GM10248 (cell line): ENCODE measurements around the gene FBXW11.

ENCODE experiments used
- CTCF ChIA-PET: fragments of 300-600 bp; sonication (Branson Sonifier 250); formaldehyde crosslinking; extraction: SDS; loops from one replicate; lab custom pipeline; 2021; ENCODE audit warnings: antibody characterized with exemption; lab: Yijun Ruan, JAX
- POLR2A ChIA-PET: fragments of 350-650 bp; sonication (Branson Sonifier 250); formaldehyde crosslinking; extraction: SDS; loops from one replicate; lab custom pipeline; 2020; ENCODE audit warnings: antibody characterized with exemption; lab: Yijun Ruan, JAX
- DNase-seq: peaks from one replicate; pipeline ENCODE4 v3.0.0; 2012; ENCODE audit errors: extremely low spot score
- TF ChIP-seq, protein P1 (sequence below): IDR thresholded peaks from 2 replicates; pipeline ENCODE4 v1.5.1; 2012; ENCODE audit warnings: mild to moderate bottlenecking, low read depth; ENCODE audit errors: extremely low read depth, missing control alignments, control extremely low read depth

Gene FBXW11

DNA sequence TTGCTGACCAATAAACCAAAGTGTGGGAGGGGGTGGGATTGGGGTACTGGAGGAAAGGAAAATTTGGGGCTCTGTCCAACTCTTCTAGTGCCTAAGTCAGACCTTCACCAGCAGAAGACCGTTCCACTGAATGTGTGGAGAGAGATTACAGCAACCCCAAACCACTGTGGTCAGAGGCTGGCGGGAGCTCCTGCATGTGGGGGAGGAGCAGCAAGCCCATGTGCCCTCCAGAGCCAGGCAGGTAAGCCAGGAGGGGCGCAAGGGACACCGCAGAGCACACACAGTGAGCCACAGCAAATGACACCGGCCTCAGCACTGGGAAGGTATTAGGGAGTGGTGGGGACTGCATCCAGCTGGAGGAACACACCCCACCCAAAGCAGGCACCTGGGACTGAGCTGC lies 158.0 kb downstream of the FBXW11 start:
- no peak for DNase-seq
- ChIA-PET POLR2A (no interaction called here), CTCF (interaction anchor here (1.0 to 2.5 kb wide), 2 partner anchors 7 to 10 kb away, joined by 3 to 6 read pairs; no protein-coding TSS in a partner anchor)
- TF ChIP-seq, protein P1, sequence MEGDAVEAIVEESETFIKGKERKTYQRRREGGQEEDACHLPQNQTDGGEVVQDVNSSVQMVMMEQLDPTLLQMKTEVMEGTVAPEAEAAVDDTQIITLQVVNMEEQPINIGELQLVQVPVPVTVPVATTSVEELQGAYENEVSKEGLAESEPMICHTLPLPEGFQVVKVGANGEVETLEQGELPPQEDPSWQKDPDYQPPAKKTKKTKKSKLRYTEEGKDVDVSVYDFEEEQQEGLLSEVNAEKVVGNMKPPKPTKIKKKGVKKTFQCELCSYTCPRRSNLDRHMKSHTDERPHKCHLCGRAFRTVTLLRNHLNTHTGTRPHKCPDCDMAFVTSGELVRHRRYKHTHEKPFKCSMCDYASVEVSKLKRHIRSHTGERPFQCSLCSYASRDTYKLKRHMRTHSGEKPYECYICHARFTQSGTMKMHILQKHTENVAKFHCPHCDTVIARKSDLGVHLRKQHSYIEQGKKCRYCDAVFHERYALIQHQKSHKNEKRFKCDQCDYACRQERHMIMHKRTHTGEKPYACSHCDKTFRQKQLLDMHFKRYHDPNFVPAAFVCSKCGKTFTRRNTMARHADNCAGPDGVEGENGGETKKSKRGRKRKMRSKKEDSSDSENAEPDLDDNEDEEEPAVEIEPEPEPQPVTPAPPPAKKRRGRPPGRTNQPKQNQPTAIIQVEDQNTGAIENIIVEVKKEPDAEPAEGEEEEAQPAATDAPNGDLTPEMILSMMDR, result no peak

DNA sequence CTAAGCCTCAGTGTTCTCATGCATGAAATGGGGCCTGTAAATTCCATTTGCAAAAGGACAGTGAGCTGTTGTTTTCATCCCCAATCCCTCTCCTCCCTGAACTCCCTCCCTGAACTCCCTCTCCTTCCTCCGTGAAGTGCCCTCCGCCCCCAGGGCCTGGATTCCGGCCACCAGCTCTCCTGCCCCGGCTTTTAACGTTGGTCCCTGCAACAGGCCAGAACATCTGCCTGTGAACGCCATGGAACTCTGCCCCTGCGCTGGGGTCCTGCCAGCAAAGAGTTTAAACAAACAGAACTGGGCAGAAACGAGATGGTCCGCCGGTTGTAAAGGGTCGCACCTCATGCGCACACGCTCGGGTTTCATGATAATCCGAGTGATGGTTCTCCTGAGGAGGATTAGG lies 158.4 kb downstream of the FBXW11 start:
- TF ChIP-seq, protein P1, result no peak
- ChIA-PET CTCF (interaction anchor here (2.5 kb wide), 1 partner anchor 8 kb away, joined by 6 read pairs; no protein-coding TSS in a partner anchor), POLR2A (no interaction called here)
- no peak for DNase-seq

DNA sequence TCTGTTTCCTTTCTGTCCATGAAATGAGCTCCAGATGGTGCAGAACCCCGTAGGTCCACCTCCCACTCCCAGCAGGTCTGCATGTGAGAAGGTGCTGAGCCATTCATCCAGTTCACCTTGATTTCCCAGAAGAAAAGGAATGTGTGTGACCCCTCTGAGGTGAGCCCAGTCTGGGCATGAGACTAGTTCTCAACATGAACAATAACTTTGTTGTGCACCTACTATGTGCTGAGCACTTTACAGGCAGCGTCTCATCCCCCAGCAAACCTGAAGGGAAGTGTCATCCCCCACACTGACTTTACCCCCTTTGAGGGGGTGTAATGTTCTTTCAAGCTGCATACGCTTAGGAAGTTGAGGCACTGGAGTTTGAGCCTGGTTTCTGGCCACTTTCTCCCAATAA lies 159.4 kb downstream of the FBXW11 start:
- TF ChIP-seq, protein P1, result no peak
- DNase-seq, result no peak
- ChIA-PET POLR2A (no interaction called here), CTCF (interaction anchor here (2.5 kb wide), 1 partner anchor 9 kb away, joined by 6 read pairs; no protein-coding TSS in a partner anchor)

- DNase-seq, result no peak
- TF ChIP-seq, protein P1, result no peak
- ChIA-PET POLR2A (no interaction called here), CTCF (interaction anchor here (2.5 kb wide), 1 partner anchor 10 kb away, joined by 6 read pairs; no protein-coding TSS in a partner anchor)
Measured at GRCh38 chr5:171846323-171846722, 160.1 kb downstream of the FBXW11 start.

DNA sequence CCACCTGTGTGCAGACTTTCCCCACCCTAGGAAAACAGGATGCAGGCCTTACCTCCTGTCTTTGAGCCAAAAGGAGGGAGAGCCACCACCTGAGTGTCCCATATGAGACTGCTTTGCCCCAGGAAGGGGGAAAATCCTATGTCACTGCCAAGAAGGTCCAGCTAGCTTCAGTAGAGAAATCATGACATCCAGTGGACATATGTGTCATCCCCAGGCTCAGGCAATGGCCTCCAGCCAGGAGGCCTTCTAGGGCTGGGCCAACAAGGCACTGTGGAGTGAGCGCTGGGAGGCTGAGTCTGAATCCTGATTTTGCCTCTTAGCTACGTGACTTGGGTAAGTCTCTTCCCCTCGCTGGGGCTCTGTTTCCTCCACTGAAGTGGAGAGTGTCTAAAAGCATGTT lies 160.6 kb downstream of the FBXW11 start:
- CTCF ChIA-PET, result interaction anchor here (2.5 kb wide), 1 partner anchor 10 kb away, joined by 6 read pairs; no protein-coding TSS in a partner anchor
- POLR2A ChIA-PET, result no interaction called here
- TF ChIP-seq, protein P1, result no peak
- no peak for DNase-seq

DNA sequence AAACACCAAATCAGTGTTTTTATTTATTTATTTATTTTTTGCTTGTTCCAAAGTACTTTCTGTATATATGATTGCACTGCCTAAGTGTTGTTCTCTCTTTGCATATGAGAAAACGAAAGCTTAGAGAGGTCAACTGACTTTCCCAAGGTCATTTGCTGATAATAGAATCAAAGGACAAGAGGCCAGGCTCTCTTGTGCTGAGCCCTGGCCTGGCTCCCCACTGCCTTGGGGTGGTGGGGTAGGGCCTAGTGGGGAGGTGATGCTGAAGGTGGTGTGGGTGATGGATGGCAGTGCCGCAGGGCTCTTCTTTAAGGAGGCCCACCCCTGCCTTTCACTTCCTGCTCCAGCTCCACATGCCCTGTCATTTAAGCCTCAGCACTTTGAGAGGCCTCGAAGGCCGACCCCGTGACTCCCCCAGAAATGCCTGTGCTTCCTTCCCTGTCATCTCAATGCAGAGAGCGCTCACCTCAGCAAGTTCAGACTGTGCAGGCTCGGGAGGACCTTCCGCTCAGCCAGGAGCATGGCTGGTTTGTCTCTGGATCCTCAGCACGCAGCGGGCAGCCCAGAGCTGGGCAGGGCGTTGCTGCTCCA lies 161.3 kb downstream of the FBXW11 start:
- no peak for DNase-seq
- TF ChIP-seq, protein P1, result no peak
- POLR2A ChIA-PET, result no interaction called here

More for the DNA sequence above, 161.3 kb downstream of the FBXW11 start:
- CTCF ChIA-PET, result no interaction called here
